ENCODE measurements around the gene TAF1A. TPM values are rescaled to one million over a fixed set of nuclear protein-coding genes. Genes with fewer than 3 reads are reported as not detected.
"Not testable (repeated sequence)": the region's sequence is repeated elsewhere in the genome, so short reads cannot be mapped to it uniquely, and the experiment has no call there.

Gene TAF1A
- 5.3 and 6.5 TPM in 2 replicates for total RNA-seq

- peak; percentile 70 for DNase-seq
Observed at GRCh38 chr1:222589462-222590302, at the start of gene TAF1A. Gene TAF1A, minus strand, starts transcription at chr1:222589933.

GRCh38 chr1:222634180-222635013, 44.7 kb upstream of the TAF1A start:
- DNase-seq = peak; percentile 96

DNA sequence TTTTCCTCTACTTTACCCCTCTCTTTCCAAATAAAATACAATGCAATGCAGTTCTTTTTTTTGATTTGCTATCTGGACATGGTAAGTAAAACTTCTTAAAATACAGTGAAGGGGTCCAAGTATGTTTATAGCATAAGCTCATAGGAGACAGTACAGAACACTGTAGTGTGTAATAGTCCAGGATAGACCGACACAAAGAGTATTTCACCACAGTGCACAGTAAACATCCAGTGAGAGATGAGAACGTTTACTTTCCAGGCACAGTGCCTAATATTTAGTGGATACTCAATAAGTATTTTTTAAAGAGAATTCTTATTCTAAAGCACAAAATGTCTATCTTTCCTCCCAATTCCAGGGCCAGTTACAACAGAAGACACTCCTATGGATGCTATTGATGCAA, 43.0 kb upstream of the TAF1A start:
- DNase-seq = no peak

GRCh38 chr1:222631611-222632208, 42.0 kb upstream of the TAF1A start:
- no peak for DNase-seq

DNA sequence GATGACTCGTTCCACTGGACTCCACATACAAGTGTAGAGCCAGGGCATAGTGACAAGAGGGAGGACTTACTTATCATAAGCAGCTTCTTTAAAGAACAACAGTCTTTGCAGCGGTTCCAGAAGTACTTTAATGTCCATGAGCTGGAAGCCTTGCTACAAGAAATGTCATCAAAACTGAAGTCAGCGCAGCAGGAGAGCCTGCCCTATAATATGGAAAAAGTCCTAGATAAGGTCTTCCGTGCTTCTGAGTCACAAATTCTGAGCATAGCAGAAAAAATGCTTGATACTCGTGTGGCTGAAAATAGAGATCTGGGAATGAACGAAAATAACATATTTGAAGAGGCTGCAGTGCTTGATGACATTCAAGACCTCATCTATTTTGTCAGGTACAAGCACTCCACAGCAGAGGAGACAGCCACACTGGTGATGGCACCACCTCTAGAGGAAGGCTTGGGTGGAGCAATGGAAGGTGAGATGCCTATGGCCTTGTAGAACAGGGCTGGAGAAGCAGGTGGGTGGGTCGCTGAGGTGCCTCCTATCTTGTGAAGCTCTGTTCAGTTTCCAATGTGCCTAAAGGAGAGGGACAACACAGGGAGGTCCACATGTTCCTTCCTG, 40.3 kb upstream of the TAF1A start:
- DNase-seq = no peak

DNA sequence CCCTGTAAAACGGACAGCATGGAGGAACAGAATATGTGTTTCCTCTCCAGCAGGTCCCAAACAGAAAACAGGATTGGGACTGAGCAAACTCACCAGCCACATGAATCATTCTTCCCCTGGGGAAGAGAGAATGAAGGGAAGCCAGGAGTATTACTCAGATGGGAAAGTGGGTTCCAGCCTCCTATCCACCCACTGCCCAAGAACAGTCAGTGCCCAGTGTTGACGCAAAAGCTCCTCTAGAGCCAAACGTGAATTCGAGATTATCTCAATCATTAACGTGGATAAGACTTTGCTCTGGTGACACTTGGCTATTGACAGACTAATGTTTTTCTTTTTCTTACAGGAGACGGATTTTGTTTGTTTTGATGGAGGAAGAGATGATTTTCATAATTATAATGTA, 37.5 kb upstream of the TAF1A start:
- DNase-seq = peak; percentile 56

- DNase-seq = no peak
Observed at GRCh38 chr1:222624214-222624613, 34.5 kb upstream of the TAF1A start.

- no peak for DNase-seq
Observed at GRCh38 chr1:222623458-222623857, 33.7 kb upstream of the TAF1A start.

- no peak for DNase-seq
Observed at GRCh38 chr1:222622765-222623164, 33.0 kb upstream of the TAF1A start.

GRCh38 chr1:222620566-222620965, 30.8 kb upstream of the TAF1A start:
- no peak for DNase-seq

- peak; percentile 52 for DNase-seq
Observed at GRCh38 chr1:222618880-222619596, 29.3 kb upstream of the TAF1A start.

GRCh38 chr1:222618001-222618879, 28.5 kb upstream of the TAF1A start, which contains the start of gene MIA3:
Gene MIA3, plus strand, starts transcription at chr1:222618097. Its CDS starts 14 bp downstream, at chr1:222618111.
- peak; percentile 42 for DNase-seq

DNA sequence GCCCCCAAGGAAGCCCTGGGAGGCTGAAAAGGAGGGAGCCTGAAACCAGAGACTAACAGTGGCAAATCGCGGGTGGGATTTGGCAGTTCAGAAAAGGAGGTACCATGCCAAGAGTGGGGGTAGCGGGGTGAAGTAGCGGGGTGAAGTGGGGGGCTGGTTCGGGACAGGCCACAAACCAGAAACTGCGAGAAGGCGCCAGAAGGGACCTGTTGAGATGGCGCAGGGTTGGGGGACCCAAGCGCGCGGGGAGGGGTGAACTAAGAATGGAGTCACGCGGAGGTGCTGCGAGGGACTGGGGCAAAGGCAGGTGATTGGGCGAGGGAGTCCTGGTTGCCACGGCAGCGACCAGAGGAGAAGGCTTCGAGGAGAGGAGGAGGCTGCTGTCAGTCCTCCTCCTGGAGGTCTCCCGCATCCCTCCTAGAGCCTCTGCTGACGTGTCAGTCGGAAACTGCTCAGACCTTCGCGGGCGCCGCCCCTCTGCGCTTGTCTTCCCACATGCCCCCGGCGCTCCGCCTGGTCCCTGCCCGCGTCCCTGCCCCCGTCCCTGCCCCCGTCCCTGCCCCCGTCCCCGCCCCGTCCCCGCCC, 27.7 kb upstream of the TAF1A start:
- DNase-seq = peak; percentile 88

GRCh38 chr1:222616525-222616924, 26.8 kb upstream of the TAF1A start:
- no peak for DNase-seq

GRCh38 chr1:222613627-222614026, 23.9 kb upstream of the TAF1A start:
- no peak for DNase-seq

GRCh38 chr1:222610728-222611127, 21.0 kb upstream of the TAF1A start:
- DNase-seq = no peak

- DNase-seq = not testable (repeated sequence)
Observed at GRCh38 chr1:222609111-222609510, 19.4 kb upstream of the TAF1A start.

GRCh38 chr1:222606757-222607156, 17.0 kb upstream of the TAF1A start:
- no peak for DNase-seq

- DNase-seq = no peak
Observed at GRCh38 chr1:222601257-222601656, 11.5 kb upstream of the TAF1A start.

GRCh38 chr1:222600281-222600680, 10.5 kb upstream of the TAF1A start:
- no peak for DNase-seq

DNA sequence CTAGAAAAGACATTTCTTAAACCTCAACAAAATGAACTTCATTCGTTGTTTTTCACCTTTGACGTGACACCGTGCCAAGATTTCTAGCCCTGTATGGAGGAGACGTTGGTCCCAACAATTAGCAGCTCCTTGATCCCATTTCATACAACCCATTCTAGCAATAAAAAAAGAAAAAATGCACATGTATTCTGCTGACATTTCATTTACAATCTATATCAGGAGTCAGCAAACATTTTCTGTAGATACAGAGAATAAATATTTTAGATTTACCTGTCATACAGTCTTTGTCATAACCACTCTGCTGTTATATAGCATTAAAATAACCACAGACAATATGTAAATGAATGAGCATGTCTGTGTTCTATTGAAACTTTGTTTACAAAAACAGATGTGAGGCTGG, 7.0 kb upstream of the TAF1A start:
- DNase-seq = no peak

Data from dermis blood vessel endothelial cell (primary cell).